ENCODE results near the gene PRKCB.

GRCh38 chr16:23836404-23837311 lies 875 bp downstream of the PRKCB start:
- peak; percentile 30 for TF ChIP-seq CTCF (IDR thresholded peaks at IDR 0.05; ENCODE audit: low read depth, low read length)
- peak; percentile 31; the same call in 1 of the 2 replicates for TF ChIP-seq MAX (IDR thresholded peaks at IDR 0.05; ENCODE audit: low read depth, low read length)
- no peak for TF ChIP-seq POLR2A (IDR thresholded peaks at IDR 0.05; ENCODE audit: extremely low read depth, insufficient read length)

Data from NB4 (cell line).